Smooth muscle cell (in vitro differentiated cells): Measurements from ENCODE around the gene CIAO2B. TPM values are rescaled to one million over a fixed set of nuclear protein-coding genes. Genes with fewer than 3 reads are reported as not detected.
A peak's percentile ranks its signal among the peaks of the same experiment; 100 is the strongest.
"Not testable (repeated sequence)": the region's sequence is repeated elsewhere in the genome, so short reads cannot be mapped to it uniquely, and the experiment has no call there.

Experiments used
- DNase-seq: peaks from one replicate; lab custom pipeline; 2025; ENCODE audit not compliant: unreplicated experiment; lab: John Stamatoyannopoulos, UW
- H2AFZ ChIP-seq: fragments of 200-600 bp; sonication (generic); 2 replicates; pipeline ENCODE4 v1.6.0; 2016; ENCODE audit warnings: antibody characterized with exemption, low read depth, mild to moderate bottlenecking
- H3F3A ChIP-seq: fragments of 200-600 bp; sonication (generic); 2 replicates; pipeline ENCODE4 v1.6.0; 2017; ENCODE audit warnings: antibody characterized with exemption, low read depth
- H3K27ac ChIP-seq: fragments of 200-600 bp; sonication (generic); 2 replicates; pipeline ENCODE4 v1.5.1; 2016; ENCODE audit warnings: low read depth, mild to moderate bottlenecking
- H3K27me3 ChIP-seq: fragments of 200-600 bp; sonication (generic); 2 replicates; pipeline ENCODE4 v1.6.1; 2016; ENCODE audit warnings: low read depth, mild to moderate bottlenecking
- H3K36me3 ChIP-seq: fragments of 200-600 bp; sonication (generic); 2 replicates; pipeline ENCODE4 v1.5.1; 2016; ENCODE audit warnings: low read depth
- H3K4me1 ChIP-seq: fragments of 200-600 bp; sonication (generic); 2 replicates; pipeline ENCODE4 v1.5.1; 2016; ENCODE audit warnings: low read depth
- H3K4me2 ChIP-seq: fragments of 200-600 bp; sonication (generic); 2 replicates; pipeline ENCODE4 v1.6.0; 2016; ENCODE audit warnings: mild to moderate bottlenecking
- H3K4me3 ChIP-seq: fragments of 200-600 bp; sonication (generic); 2 replicates; pipeline ENCODE4 v1.5.1; 2016; ENCODE audit warnings: mild to moderate bottlenecking
- H3K79me2 ChIP-seq: fragments of 200-600 bp; sonication (generic); 2 replicates; pipeline ENCODE4 v1.6.0; 2016; ENCODE audit warnings: low read depth, mild to moderate bottlenecking
- H3K9ac ChIP-seq: fragments of 200-600 bp; sonication (generic); 2 replicates; pipeline ENCODE4 v1.6.0; 2016; ENCODE audit warnings: low read depth
- H3K9me3 ChIP-seq: fragments of 200-600 bp; sonication (generic); replicated peaks from 2 replicates; pipeline ENCODE4 v1.5.1; 2016; ENCODE audit warnings: low read depth
- H4K20me1 ChIP-seq: fragments of 200-600 bp; sonication (generic); 2 replicates; pipeline ENCODE4 v1.6.0; 2016; ENCODE audit warnings: low read depth
- CTCF ChIP-seq: fragments of 200-600 bp; sonication (generic); IDR thresholded peaks from 2 replicates; pipeline ENCODE4 v1.5.1; 2017; ENCODE audit warnings: borderline replicate concordance, mild to moderate bottlenecking, antibody characterized with exemption; ENCODE audit not compliant: insufficient read depth, poor library complexity, severe bottlenecking
- whole genome bisulfite sequencing: methylation state at CpG from one replicate; pipeline ENCODE4 v1.1.7; 2016; ENCODE audit warnings: low lambda C conversion rate; 5-methylcytosine and 5-hydroxymethylcytosine counted together
- polyA plus RNA-seq: library from polyadenylated mRNA; unstranded; fragments of >200 nt; fragmentation: Nextera tagmentation; extraction: Ambion mirVana; gene quantifications from 2 replicates; pipeline ENCODE4 v1.2.1, GENCODE V29; 2016
- total RNA-seq: library from RNA; depleted of rRNA; stranded (reverse); fragments of >200 nt; gene quantifications from 2 replicates; pipeline ENCODE4 v1.2.3, GENCODE V29; 2014

Gene CIAO2B
- total and polyA plus RNA-seq, 2 experiments from 2014 or later = 141 to 173 TPM

- Histone ChIP-seq H2AFZ (no peak overlapping the region), H4K20me1 (no peaks in the 10 kb centered on the region), H3K4me1 (no peaks in the 10 kb centered on the region), H3K9me3 (no peaks in the 10 kb centered on the region), H3K4me3 (no peak overlapping the region), H3K36me3 (no peaks in the 10 kb centered on the region), H3F3A (no peaks in the 10 kb centered on the region), H3K4me2 (no peak overlapping the region), H3K9ac (no peak overlapping the region), H3K27ac (no peak overlapping the region), H3K79me2 (no peaks in the 10 kb centered on the region), H3K27me3 (no peaks in the 10 kb centered on the region)
- peak; percentile 61 for DNase-seq
- 39% methylated on average over 15 of the region's 15 CpGs for WGBS
- TF ChIP-seq CTCF = peak; percentile 93
These were observed 43.3 kb upstream of the CIAO2B start for GRCh38 chr16:66977341-66978113.

DNA sequence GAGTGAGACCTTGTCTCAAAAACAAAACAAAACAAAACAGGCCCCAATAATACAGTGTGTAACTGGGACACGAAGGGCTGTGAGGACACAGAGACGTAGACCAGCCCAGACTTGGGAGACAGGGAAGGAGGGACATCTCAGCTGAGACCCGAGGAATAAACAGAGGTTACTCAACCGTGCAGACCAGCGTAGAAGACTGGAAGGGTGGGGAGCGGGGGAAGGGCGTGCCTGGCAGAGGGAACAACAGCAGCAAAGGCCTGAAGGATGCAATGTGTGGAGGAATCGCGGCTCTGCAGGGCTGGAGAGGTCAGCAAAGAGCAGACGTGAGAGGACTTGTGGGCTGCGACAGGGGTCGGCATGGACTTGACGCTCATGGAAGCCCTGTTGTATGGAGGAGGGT, 42.5 kb upstream of the CIAO2B start:
- TF ChIP-seq CTCF = no peak
- H3K4me1 ChIP-seq = no peaks in the 10 kb centered on the region
- H3K9ac ChIP-seq = no peak overlapping the region
- H3K9me3 ChIP-seq = no peaks in the 10 kb centered on the region
- no peak overlapping the region for H2AFZ ChIP-seq
- H3K4me2 ChIP-seq = no peak overlapping the region
- no peak overlapping the region for H3K27ac ChIP-seq
- no peaks in the 10 kb centered on the region for H3F3A ChIP-seq
- H3K27me3 ChIP-seq = no peaks in the 10 kb centered on the region
- H3K79me2 ChIP-seq = no peaks in the 10 kb centered on the region
- DNase-seq = no peak
- H3K36me3 ChIP-seq = no peaks in the 10 kb centered on the region
- WGBS = 65% methylated on average over 13 of the region's 13 CpGs
- H3K4me3 ChIP-seq = no peak overlapping the region
- H4K20me1 ChIP-seq = no peaks in the 10 kb centered on the region

DNA sequence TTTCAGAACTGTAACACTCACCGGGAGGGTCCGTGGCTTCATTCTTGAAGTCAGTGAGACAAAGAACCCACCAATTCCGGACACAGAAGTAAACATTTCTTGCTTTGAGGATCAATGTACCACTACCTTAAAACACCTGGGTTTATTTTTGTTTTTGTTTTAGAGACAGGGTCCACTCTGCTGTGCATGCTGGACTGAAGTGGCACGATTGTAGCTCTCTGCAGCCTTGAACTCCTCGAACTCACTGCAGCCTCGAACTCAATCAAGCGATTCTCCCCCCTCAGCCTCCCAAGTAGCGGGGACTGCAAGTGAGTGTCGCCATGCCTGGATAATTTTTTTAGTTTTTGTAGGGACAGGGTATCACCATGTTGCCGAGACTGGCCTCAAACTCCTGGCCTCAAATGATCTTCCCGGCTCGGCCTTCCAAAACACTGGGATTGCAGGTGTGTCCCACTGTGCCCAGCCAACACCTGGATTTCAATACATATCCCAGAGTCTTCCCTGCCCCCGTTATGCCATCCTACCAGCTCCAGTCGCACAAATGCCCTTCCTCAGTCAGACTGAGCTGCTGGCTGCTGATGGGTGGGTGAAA, 41.2 kb upstream of the CIAO2B start:
- H3K36me3 ChIP-seq = no peaks in the 10 kb centered on the region
- no peaks in the 10 kb centered on the region for H3K79me2 ChIP-seq
- no peaks in the 10 kb centered on the region for H4K20me1 ChIP-seq
- no peaks in the 10 kb centered on the region for H3K4me1 ChIP-seq
- no peak overlapping the region for H3K4me3 ChIP-seq
- no peak for DNase-seq
- H3K27ac ChIP-seq = no peak overlapping the region
- WGBS = 97% methylated on average over 14 of the region's 14 CpGs
- TF ChIP-seq CTCF = no peak
- no peak overlapping the region for H3K4me2 ChIP-seq
- no peaks in the 10 kb centered on the region for H3F3A ChIP-seq
- no peak overlapping the region for H2AFZ ChIP-seq
- H3K27me3 ChIP-seq = no peaks in the 10 kb centered on the region
- H3K9ac ChIP-seq = no peak overlapping the region
- H3K9me3 ChIP-seq = no peaks in the 10 kb centered on the region

DNA sequence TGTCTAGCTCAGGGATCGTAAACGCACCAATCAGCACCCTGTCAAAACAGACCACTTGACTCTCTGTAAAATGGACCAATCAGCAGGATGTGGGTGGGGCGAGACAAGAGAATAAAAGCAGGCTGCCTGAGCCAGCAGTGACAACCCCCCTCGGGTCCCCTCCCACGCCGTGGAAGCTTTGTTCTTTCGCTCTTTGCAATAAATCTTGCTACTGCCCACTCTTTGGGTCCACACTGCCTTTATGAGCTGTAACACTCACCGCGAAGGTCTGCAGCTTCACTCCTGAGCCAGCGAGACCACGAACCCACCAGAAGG, 40.7 kb upstream of the CIAO2B start:
- H4K20me1 ChIP-seq, H3K4me1 ChIP-seq, H3K4me3 ChIP-seq, H3F3A ChIP-seq, H2AFZ ChIP-seq, H3K79me2 ChIP-seq, H3K4me2 ChIP-seq, H3K27me3 ChIP-seq, H3K36me3 ChIP-seq, H3K9me3 ChIP-seq, DNase-seq, H3K27ac ChIP-seq, H3K9ac ChIP-seq: not testable (repeated sequence)
- WGBS = 66% methylated on average over 11 of the region's 11 CpGs

DNA sequence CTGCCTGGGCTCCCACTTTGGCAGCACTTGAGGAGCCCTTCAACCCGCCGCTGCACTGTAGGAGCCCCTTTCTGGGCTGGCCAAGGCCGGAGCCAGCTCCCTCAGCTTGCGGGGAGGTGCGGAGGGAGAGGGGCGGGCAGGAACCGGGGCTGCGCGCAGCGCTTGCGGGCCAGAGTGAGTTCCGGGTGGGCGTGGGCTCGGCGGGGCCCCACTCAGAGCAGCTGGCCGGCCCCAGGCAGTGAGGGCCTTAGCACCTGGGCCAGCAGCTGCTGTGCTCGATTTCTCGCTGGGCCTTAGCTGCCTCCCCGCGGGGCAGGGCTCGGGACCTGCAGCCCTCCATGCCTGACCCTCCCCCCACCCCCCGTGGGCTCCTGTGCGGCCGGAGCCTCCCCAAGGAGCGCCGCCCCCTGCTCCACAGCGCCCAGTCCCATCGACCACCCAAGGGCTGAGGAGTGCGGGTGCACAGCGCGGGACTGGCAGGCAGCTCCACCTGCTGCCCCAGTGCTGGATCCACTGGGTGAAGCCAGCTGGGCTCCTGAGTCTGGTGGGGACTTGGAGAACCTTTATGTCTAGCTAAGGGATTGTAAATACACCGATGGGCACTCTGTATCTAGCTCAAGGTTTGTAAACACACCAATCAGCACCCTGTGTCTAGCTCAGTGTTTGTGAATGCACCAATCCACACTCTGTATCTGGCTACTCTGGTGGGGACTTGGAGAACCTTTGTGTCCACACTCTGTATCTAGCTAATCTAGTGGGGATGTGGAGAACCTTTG, 40.1 kb upstream of the CIAO2B start:
- H3F3A ChIP-seq, H2AFZ ChIP-seq, H3K79me2 ChIP-seq, H3K4me2 ChIP-seq, H3K9me3 ChIP-seq, H4K20me1 ChIP-seq, H3K9ac ChIP-seq, H3K36me3 ChIP-seq, DNase-seq, H3K27ac ChIP-seq, H3K4me1 ChIP-seq, H3K4me3 ChIP-seq, H3K27me3 ChIP-seq: not testable (repeated sequence)
- WGBS = 92% methylated on average over 18 of the region's 32 CpGs
